Hepatocyte (in vitro differentiated cells): ENCODE data around the gene PDGFA.

Experiments
- EZH2phosphoT487 ChIP-seq: fragments of 200-600 bp; sonication (generic); IDR thresholded peaks from one replicate; pipeline ENCODE4 v1.6.1; 2018; ENCODE audit warnings: antibody characterized with exemption, mild to moderate bottlenecking, low read depth, moderate library complexity; ENCODE audit not compliant: unreplicated experiment, severe bottlenecking
- TF ChIP-seq, protein P1 (sequence below): fragments of 200-600 bp; sonication (generic); IDR thresholded peaks from 2 replicates; pipeline ENCODE4 v1.5.1; 2016; ENCODE audit warnings: antibody characterized with exemption, mild to moderate bottlenecking; ENCODE audit not compliant: poor library complexity

GRCh38 chr7:497946-498655, 21.5 kb downstream of the PDGFA start:
- TF ChIP-seq, protein P1, sequence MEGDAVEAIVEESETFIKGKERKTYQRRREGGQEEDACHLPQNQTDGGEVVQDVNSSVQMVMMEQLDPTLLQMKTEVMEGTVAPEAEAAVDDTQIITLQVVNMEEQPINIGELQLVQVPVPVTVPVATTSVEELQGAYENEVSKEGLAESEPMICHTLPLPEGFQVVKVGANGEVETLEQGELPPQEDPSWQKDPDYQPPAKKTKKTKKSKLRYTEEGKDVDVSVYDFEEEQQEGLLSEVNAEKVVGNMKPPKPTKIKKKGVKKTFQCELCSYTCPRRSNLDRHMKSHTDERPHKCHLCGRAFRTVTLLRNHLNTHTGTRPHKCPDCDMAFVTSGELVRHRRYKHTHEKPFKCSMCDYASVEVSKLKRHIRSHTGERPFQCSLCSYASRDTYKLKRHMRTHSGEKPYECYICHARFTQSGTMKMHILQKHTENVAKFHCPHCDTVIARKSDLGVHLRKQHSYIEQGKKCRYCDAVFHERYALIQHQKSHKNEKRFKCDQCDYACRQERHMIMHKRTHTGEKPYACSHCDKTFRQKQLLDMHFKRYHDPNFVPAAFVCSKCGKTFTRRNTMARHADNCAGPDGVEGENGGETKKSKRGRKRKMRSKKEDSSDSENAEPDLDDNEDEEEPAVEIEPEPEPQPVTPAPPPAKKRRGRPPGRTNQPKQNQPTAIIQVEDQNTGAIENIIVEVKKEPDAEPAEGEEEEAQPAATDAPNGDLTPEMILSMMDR = no peak
- no peak for TF ChIP-seq EZH2phosphoT487
